DLD1 (cell line): ENCODE measurements around the gene FAM156B.
"Not testable (repeated sequence)": the region's sequence is repeated elsewhere in the genome, so short reads cannot be mapped to it uniquely, and the experiment has no call there.

ENCODE experiments used
- in situ Hi-C: cut with HindIII; loops from 2 replicates; pipeline ENCODE4 v1.10.0; 2017; ENCODE audit warnings: low sequenced_read_pairs

The FAM156B gene

GRCh38 chrX:52896855-52897709 is at the start of gene FAM156B:
FAM156B (plus strand) TSS chrX:52897330; CDS start chrX:52907226, 9,896 bp downstream.
- in situ Hi-C loops = not testable (repeated sequence)

- in situ Hi-C loops = no loop called here
Measured at GRCh38 chrX:52852110-52852860, 44.8 kb upstream of the FAM156B start.

- in situ Hi-C loops = not testable (repeated sequence)
Measured at GRCh38 chrX:52856991-52857525, 40.1 kb upstream of the FAM156B start.

- in situ Hi-C loops = no loop called here
Measured at GRCh38 chrX:52865343-52865998, 31.7 kb upstream of the FAM156B start.

GRCh38 chrX:52867610-52868348 is 29.4 kb upstream of the FAM156B start, which contains the start of gene XAGE3:
XAGE3 (minus strand) TSS chrX:52868083; CDS start chrX:52867133, 950 bp downstream.
- in situ Hi-C loops = no loop called here

GRCh38 chrX:52870046-52870445 is 27.1 kb upstream of the FAM156B start:
- in situ Hi-C loops = no loop called here

GRCh38 chrX:52873825-52874224 is 23.3 kb upstream of the FAM156B start:
- in situ Hi-C loops = not testable (repeated sequence)

- in situ Hi-C loops = no loop called here
Measured at GRCh38 chrX:52874661-52875060, 22.5 kb upstream of the FAM156B start.

- in situ Hi-C loops = not testable (repeated sequence)
Measured at GRCh38 chrX:52875436-52875835, 21.7 kb upstream of the FAM156B start.

GRCh38 chrX:52876386-52876785 is 20.7 kb upstream of the FAM156B start:
- in situ Hi-C loops = not testable (repeated sequence)

GRCh38 chrX:52887459-52887858 is 9.7 kb upstream of the FAM156B start:
- in situ Hi-C loops = not testable (repeated sequence)

GRCh38 chrX:52888090-52888489 is 9.0 kb upstream of the FAM156B start:
- in situ Hi-C loops = not testable (repeated sequence)

GRCh38 chrX:52896438-52896837 is 692 bp upstream of the FAM156B start:
- in situ Hi-C loops = not testable (repeated sequence)

- in situ Hi-C loops = not testable (repeated sequence)
Measured at GRCh38 chrX:52905531-52905930, 8.4 kb downstream of the FAM156B start.

- in situ Hi-C loops = not testable (repeated sequence)
Measured at GRCh38 chrX:52906072-52906471, 8.9 kb downstream of the FAM156B start.

- in situ Hi-C loops = not testable (repeated sequence)
Measured at GRCh38 chrX:52907137-52907536, 10.0 kb downstream of the FAM156B start.

GRCh38 chrX:52907900-52908299 is 10.8 kb downstream of the FAM156B start:
- in situ Hi-C loops = not testable (repeated sequence)

- in situ Hi-C loops = not testable (repeated sequence)
Measured at GRCh38 chrX:52909313-52909969, 12.3 kb downstream of the FAM156B start.

- in situ Hi-C loops = not testable (repeated sequence)
Measured at GRCh38 chrX:52913681-52914080, 16.6 kb downstream of the FAM156B start.

GRCh38 chrX:52914704-52915103 is 17.6 kb downstream of the FAM156B start:
- in situ Hi-C loops = not testable (repeated sequence)
